HCEC 1CT (cell line): ENCODE measurements around the gene RELB.
"Not testable (repeated sequence)": the region's sequence is repeated elsewhere in the genome, so short reads cannot be mapped to it uniquely, and the experiment has no call there.

Source experiments
- DNase-seq: peaks from one replicate; pipeline ENCODE4 v3.0.0-alpha.2; 2017

Gene RELB

DNA sequence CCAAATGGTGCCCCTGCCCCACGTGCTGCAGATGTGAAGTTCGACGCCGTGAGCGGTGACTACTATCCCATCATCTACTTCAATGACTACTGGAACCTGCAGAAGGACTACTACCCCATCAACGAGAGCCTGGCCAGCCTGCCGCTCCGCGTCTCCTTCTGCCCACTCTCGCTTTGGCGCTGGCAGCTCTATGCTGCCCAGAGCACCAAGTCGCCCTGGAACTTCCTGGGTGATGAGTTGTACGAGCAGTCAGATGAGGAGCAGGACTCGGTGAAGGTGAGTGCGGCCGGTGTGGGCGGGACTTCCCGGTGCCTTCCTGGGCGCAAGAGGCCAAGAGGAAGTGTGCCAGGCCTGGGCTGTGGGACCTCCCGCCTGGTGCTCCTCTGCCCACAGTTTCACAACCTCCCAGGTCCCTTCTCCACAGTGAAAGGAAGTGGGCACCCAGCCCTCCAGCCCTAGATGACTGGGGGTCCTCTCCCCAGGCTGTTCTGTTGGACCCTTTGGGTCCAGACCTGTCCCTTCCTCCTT, 14.1 kb upstream of the RELB start:
- DNase-seq: no peak

DNA sequence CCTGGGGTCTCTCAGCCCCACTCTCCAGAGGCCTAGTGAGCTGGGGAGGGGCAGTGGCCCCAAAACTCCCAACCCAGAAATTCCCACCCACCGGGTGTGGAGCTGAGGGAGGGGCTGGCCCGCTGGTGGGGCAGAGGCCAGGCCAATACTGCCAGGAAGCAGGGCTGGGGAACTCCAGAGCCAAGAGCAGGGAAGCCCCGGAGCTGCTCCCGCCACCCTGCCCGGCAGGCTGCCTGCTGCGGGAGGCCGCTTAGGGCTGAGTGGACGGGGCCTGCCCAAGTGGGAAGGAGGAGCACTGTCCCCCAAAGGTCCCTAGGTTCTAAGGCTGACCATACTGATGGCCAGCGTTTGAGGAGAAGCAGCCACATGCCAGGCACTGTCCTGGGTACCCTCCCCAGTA, 13.0 kb upstream of the RELB start:
- no peak for DNase-seq

- peak; percentile 44 for DNase-seq
Measured at GRCh38 chr19:44988896-44989556, 12.2 kb upstream of the RELB start.

DNA sequence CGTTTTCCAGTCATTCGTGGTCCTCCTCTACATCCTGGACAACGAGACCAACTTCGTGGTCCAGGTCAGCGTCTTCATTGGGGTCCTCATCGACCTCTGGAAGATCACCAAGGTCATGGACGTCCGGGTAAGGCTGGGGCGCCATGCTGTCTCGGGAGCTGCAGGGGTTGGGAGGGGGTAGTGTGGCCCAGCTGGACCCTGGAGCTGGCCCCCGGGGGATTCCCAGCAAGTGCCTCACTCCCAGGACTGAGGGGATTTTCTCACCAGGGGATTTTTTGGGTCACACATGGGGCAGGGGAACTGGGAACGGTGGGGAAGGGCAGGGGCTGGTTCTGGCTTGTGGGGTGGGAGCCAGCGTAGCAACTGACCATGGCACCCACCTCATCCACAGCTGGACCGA, 10.8 kb upstream of the RELB start:
- no peak for DNase-seq

- DNase-seq: no peak
Measured at GRCh38 chr19:44990966-44991365, 10.3 kb upstream of the RELB start.

DNA sequence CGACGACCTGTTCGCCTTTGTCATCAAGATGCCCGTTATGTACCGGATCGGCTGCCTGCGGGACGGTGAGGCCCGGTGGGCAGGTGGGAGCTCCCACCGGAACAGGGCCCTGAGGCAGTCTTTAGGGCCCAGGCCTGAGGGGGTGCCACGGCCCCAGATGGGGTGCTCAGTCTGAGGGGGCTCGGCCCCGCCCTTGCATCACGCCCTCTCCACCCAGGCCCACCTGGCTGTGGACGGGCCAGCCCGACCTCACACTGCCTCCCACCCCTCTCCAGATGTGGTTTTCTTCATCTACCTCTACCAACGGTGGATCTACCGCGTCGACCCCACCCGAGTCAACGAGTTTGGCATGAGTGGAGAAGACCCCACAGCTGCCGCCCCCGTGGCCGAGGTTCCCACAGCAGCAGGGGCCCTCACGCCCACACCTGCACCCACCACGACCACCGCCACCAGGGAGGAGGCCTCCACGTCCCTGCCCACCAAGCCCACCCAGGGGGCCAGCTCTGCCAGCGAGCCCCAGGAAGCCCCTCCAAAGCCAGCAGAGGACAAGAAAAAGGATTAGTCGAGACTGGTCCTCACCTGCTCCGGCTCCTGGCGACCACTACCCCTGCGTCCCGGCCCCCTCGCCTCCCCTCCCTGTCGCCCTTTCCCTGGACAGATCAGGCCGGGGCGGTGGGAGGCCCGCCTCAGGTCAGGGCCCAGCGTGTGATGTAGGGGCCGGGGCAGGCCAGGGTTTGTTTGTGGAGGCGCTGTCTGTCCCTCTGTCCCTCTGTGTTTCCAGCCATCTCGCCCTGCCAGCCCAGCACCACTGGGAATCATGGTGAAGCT, 8.7 kb upstream of the RELB start:
- DNase-seq: no peak

DNA sequence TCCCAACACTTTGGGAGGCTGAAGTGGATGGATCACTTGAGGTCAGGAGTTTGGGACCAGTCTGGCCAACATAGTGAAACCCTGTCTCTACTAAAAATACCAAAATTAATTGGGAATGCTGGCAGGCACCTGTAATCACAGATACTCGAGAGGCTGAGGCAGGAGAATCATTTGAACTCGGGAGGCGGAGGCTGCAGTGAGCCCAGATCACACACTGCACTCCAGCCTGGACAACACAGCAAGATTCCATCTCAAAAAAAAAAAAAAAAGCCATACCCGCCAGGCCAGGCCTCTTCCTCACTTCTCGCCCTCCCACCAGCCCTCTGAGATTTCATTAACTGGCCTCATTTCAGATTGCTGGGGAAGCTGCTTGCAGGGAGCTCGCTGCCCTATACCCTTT, 7.7 kb upstream of the RELB start:
- DNase-seq: no peak

- DNase-seq: no peak
Measured at GRCh38 chr19:44993926-44994537, 7.2 kb upstream of the RELB start.

DNA sequence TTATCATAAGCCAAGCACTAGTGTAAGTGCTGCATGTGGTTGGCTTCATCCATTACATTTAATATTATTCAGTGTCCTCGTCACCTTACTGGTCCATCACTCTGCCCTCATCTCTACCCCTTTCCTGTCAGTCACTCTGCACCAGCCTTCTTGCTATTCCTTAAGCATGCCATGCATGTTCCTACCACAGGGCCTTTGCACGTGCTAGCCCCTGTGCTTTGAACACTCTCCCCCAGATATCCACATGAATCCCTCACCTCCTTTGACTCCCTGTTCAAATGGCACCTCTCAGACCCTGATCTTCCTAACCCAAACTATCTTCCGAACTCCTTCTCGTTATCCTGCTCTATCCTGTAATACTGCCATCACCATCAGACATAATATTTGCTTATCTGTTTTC, 3.2 kb upstream of the RELB start:
- no peak for DNase-seq

DNA sequence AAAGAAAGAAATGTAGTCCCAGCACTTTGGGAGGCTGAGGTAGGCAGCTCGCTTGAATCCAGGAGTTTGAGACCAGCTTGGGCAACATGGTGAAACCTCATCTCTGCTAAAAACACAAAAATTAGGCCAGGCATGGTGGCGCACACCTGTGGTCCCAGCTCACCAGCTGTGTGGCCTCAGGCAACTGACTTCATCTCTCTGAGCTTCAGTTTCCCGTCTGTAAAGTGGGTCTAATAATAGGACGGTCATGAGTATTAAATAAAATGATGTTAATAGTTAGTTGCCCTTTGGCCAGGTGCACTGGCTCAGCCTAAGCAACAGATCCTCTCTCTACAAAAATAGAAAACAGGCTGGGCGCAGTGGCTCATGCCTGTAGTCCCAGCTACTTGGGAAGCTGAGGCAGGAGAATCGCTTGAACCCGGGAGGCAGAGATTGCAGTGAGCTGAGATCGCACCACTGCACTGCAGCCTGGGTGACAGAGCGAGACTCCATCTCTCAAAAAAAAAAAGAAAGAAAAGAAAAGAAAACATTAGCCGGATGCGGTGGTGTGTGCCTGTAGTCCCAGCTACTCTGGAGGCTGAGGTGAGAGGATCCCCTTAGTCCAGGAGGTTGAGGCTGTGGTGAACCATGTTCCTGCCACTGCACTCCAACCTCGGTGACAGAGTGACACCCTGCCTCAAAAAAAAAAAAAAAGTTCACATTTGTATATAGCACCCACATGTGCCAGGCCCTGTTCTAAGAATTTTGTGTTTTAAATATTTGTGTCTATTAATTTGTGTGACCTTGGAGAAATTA, 1.9 kb upstream of the RELB start:
- DNase-seq: not testable (repeated sequence)

DNA sequence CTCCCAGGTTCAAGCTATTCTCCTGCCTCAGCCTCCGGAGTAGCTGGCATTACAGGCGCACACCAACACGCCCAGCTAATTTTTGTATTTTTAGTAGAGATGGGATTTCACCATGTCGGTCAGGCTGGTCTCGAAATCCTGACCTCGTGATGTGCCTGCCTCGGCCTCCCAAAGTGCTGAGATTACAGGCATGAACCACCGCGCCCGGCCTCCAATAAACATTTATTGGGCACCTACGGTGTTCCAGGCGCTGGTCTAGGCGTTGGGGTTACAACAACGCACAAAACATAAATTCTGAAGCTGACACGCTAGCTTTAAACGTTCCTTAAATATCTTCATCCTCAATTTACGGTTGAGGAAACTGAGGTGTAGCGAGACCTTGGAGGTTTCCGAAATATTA, 599 bp upstream of the RELB start:
- not testable (repeated sequence) for DNase-seq

DNA sequence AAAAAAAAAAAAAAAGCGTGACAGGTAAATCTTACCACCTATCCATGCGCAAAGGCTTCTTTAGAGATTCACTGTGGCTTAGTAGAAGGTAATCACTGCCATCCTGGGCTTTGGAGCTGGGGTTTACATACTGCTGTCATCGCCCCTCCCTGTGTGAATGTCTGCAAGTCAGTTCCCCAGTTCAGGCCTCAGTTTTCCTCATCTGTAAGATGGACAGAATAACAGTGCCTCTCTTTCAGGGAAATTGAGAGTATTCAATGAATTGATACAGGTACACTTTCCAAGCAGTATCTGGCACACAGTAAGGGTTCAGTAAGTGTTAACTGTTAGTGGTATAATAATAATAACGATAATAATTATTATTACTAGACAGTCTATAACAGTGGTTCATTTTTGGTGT, 2.2 kb downstream of the RELB start:
- DNase-seq: no peak

DNA sequence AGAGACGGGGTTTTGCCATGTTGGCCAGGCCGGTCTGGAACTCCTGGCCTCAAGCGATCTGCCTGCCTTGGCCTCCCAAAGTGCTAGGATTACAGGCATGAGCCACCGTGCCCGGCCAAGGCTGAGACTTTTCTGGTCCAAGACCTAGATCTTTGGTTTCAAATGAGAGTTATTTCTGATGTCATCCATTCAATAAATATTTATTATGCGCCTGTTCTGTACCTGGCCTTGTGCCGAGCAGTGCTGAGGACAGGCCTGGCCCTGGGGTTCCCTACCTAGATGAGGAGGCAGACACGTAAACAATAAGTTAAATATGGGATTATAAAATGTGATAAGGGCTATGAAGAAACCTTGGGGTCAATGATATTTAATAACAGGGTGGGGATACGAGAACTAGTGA, 4.5 kb downstream of the RELB start:
- DNase-seq: no peak

- no peak for DNase-seq
Measured at GRCh38 chr19:45008552-45008951, 7.3 kb downstream of the RELB start.

- no peak for DNase-seq
Measured at GRCh38 chr19:45009625-45010255, 8.5 kb downstream of the RELB start.

DNA sequence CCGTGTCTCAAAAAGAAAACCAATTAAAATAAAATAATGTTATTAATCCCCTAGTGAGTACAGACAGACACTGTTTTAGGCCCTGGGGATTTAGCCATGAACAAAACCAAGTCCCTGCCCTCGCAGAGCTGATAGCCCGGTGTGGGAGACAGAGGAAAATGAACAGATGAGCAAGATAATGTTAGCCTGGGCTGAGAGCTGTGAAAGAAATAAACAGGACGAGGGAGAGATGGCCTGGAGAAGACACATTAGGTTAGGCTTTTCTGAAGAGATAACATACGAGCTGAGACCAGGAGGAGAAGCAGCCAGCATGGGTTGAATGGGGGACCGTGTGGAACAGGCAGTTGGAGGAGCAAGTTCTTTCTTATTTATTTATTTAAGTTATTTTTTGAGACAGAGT, 9.0 kb downstream of the RELB start:
- DNase-seq: no peak

DNA sequence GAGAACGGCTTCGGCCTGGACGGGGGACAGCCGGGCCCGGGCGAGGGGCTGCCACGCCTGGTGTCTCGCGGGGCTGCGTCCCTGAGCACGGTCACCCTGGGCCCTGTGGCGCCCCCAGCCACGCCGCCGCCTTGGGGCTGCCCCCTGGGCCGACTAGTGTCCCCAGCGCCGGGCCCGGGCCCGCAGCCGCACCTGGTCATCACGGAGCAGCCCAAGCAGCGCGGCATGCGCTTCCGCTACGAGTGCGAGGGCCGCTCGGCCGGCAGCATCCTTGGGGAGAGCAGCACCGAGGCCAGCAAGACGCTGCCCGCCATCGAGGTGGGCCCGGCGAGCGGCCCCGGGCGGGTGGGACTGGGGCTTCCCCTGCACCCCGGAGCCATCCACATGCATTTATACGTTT, 10.7 kb downstream of the RELB start:
- DNase-seq: no peak

- DNase-seq: peak; percentile 66
Measured at GRCh38 chr19:45016388-45017314, 15.4 kb downstream of the RELB start.

GRCh38 chr19:45019187-45019586, 17.9 kb downstream of the RELB start:
- no peak for DNase-seq

DNA sequence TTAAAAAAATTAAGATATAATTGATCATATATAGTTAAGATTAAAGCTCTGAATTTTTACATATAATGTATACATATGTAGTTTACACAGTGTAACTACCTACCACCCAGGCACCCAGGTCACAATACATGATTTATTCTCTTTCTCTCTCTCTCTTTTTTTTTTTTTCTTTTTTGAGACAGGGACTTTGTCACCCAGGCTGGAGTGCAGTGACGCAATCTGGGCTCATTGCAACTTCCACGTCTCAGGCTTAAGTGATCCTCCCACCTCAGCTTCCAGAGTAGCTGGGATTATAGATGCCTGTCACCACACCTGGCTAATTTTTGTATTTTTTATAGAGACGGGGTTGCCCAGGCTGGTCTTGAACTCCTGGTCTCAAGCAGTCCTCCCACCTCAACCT, 18.8 kb downstream of the RELB start:
- no peak for DNase-seq

GRCh38 chr19:45021971-45022370, 20.7 kb downstream of the RELB start:
- DNase-seq: no peak
